ENCODE measurements around the gene PROX1.

PROX1 gene

GRCh38 chr1:213969958-213970555 is 17.7 kb upstream of the PROX1 start:
- H3K4me3 ChIP-seq (ENCODE audit: low read length): no peak overlapping the region
- no peak for TF ChIP-seq ZNF274 (IDR thresholded peaks at IDR 0.05; ENCODE audit: low read depth, low read length)

- no peak overlapping the region for H3K4me3 ChIP-seq (ENCODE audit: low read length)
- TF ChIP-seq ZNF274 (IDR thresholded peaks at IDR 0.05; ENCODE audit: low read depth, low read length): no peak
Measured at GRCh38 chr1:213972141-213972540, 15.6 kb upstream of the PROX1 start.

- no peak for TF ChIP-seq ZNF274 (IDR thresholded peaks at IDR 0.05; ENCODE audit: low read depth, low read length)
- no peak overlapping the region for H3K4me3 ChIP-seq (ENCODE audit: low read length)
Measured at GRCh38 chr1:213973129-213973528, 14.6 kb upstream of the PROX1 start.

DNA sequence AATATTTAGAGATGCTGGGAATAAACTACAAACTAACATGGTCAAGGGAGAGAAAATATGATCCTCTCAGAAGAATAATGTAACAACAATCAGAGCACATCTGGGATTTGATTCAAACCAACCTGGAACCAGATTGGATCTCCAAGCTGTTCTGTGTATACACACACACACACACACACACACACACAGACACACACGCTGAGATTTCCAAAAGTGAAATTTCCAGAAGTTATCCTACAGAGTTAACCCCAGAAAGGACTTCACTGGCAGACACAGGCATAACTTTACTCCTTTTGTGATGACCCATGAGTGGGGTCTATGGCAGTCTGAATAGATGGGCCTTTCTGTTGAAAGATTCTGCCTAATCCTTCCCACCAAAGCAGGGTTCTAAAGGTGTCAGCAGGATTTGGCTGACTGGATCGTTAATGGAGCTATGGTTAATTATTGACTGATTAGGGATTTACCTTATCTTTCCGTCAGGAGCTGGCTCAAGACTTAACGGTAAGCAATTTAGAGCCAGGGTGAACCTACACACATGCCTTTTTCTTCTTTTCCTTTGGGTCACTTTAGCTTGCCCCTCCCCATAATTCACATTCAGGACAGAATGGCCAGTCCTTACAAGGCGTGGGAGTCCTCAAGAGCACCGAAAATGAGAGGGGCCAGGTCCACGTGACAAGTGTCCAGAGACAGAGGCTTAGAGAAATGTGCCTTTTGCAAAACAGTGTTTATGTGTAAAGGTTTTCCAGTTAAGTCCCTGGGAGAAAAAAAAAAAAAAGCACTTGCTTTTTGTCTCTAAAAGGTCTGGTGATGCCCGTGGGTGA is 10.9 kb upstream of the PROX1 start:
- no peak overlapping the region for H3K4me3 ChIP-seq (ENCODE audit: low read length)

GRCh38 chr1:213977486-213977842 is 10.3 kb upstream of the PROX1 start:
- no peak for TF ChIP-seq ZNF274 (IDR thresholded peaks at IDR 0.05; ENCODE audit: low read depth, low read length)

More for the DNA sequence above, 10.9 kb upstream of the PROX1 start:
- TF ChIP-seq ZNF274 (IDR thresholded peaks at IDR 0.05; ENCODE audit: low read depth, low read length): no peak

DNA sequence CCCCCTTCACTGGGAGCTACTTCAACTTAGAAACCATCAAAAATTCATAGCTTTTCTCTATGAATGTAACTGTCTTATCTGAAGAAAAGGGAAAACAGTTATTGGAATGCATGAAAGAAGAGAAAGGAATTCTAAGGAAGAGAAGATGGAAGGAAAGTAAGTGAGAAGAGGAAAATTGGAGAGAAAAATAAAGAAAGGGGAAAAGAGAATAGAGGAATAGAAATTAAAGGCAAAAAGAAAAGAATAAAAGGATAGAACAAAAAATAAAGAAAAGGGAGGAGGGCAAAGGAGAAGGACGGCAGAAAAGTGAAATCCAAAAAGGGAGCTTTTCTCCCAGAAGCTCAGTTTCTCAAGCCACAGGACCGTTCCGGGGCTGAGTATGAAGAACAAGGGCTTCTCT is 9.9 kb upstream of the PROX1 start:
- no peak overlapping the region for H3K4me3 ChIP-seq (ENCODE audit: low read length)
- no peak for TF ChIP-seq ZNF274 (IDR thresholded peaks at IDR 0.05; ENCODE audit: low read depth, low read length)

More at GRCh38 chr1:213977486-213977842, 10.3 kb upstream of the PROX1 start:
- H3K4me3 ChIP-seq (ENCODE audit: low read length): no peak overlapping the region

- no peak for TF ChIP-seq ZNF274 (IDR thresholded peaks at IDR 0.05; ENCODE audit: low read depth, low read length)
- H3K4me3 ChIP-seq (ENCODE audit: low read length): no peak overlapping the region
Measured at GRCh38 chr1:213979751-213980586, 7.8 kb upstream of the PROX1 start.

DNA sequence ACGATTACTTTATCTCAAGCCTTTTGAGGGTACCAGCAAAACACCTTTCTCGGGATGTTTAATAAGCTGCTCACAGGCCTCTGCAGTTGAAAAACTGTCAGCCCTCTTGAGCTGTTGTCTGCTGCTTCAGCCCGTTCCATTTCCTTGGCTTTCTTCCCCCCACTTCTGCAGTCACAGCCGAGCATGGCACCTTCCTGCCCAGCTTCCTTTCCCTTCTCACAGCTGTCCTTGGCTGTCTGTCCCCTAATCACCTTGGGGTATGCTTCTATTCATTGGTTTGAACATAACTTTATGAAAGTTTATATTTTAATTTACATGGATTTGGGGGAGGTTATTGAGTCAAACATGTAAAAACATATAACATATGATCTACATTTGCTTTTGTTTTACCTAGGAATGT is 6.9 kb upstream of the PROX1 start:
- no peak overlapping the region for H3K4me3 ChIP-seq (ENCODE audit: low read length)
- TF ChIP-seq ZNF274 (IDR thresholded peaks at IDR 0.05; ENCODE audit: low read depth, low read length): no peak

GRCh38 chr1:213982289-213982671 is 5.5 kb upstream of the PROX1 start:
- H3K4me3 ChIP-seq (ENCODE audit: low read length): no peak overlapping the region
- TF ChIP-seq ZNF274 (IDR thresholded peaks at IDR 0.05; ENCODE audit: low read depth, low read length): no peak

- TF ChIP-seq ZNF274 (IDR thresholded peaks at IDR 0.05; ENCODE audit: low read depth, low read length): no peak
- no peak overlapping the region for H3K4me3 ChIP-seq (ENCODE audit: low read length)
Measured at GRCh38 chr1:213982672-213983492, 4.9 kb upstream of the PROX1 start.

DNA sequence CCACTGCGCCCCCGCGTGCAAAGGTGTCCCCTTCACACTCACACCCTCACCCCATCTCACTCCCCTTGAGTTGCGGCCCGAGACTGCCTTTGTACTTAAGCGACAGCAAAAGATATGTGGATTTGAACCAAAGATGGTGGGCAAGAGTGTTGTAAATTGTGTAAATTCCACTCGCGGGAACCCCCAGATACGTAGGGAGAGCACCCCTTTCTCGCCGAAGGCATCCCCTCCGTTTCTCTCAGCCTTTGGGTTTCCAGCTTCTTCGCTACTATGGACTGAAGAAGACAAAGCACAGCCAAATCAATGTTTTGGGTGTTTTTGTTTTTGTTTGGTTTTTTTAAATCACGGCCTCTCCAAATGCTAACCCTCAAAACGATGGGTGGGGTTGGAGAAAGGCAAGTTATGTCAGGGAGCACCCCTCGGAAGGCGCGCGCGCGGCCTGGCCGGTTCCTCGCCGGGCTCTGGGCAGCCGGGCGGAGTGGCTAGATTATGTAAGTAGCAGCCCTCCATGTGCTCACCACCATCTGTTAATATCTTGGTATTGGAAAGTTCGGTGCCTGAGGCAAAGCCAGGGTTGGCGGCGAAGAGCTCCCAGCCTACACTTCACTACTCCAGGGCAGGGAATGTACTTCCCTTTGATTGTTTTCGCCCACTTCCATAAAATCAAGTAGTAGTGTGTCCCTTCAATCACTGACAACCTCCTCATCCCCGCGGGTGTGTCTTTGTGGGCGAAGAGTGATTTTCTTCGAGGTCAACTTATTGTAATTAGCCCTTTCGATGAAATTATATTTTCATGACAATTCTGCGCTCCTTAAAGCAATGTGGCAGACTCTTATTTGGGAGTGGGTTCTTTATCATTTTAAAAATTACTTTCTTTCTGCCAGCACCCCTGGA is 4.0 kb upstream of the PROX1 start:
- no peak overlapping the region for H3K4me3 ChIP-seq (ENCODE audit: low read length)
- no peak for TF ChIP-seq ZNF274 (IDR thresholded peaks at IDR 0.05; ENCODE audit: low read depth, low read length)

DNA sequence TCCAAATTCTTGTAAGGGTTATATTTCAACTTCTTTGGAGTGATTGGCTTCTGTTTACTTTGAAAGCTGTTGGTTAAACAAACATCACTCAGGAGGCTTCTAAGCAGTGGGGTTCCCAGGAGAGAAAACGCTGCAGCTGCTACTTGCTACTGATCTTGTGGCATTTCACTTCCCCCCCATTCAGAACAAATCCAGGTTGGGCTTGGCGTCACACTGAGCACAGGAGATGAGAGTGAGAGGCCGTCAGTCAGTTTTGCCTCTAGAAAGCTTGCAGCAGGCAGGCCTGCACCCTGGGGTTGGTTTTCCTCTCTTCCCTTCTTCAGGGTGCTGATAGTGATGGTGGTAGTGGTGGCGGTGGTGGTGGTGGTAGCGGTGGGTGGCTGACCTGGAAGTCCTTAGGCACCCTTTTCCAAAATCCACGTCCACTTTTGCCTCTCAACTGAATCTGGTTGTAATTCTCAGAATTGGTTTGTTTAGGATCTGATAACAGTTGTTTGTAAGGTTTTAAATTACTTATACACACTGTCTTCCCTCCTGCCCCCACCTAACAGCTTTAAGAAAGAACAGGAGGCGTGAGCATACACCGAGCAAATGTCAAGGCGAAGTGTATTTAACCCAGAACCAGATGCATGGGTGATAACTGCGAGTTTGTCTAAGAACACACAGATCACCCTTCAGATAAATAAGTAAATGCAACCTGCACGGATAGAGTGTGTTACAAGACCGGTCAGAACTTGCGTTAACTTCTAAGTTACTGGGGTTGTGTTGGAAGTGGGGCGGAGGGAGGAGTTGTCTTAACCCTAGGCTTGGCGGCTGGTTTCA is 3.2 kb upstream of the PROX1 start:
- no peak overlapping the region for H3K4me3 ChIP-seq (ENCODE audit: low read length)
- TF ChIP-seq ZNF274 (IDR thresholded peaks at IDR 0.05; ENCODE audit: low read depth, low read length): no peak
